GM18858 (cell line): Measurements from ENCODE around the gene RPL4.
"Not testable (repeated sequence)": the region's sequence is repeated elsewhere in the genome, so short reads cannot be mapped to it uniquely, and the experiment has no call there.

Experiments
- ATAC-seq: cut with Tn5 transposase; IDR thresholded peaks from one replicate; pipeline ENCODE4 v1.9.1; 2021; ENCODE audit not compliant: unreplicated experiment

Gene RPL4

GRCh38 chr15:66504563-66505429, at the start of gene RPL4, which contains the start of gene ZWILCH:
Gene RPL4 (minus strand): TSS chr15:66504855. CDS start chr15:66504790, 65 bp downstream.
Gene ZWILCH (plus strand): TSS chr15:66505326. CDS start chr15:66505339, 13 bp downstream.
- ATAC-seq = peak; percentile 43

GRCh38 chr15:66545255-66545654, 40.6 kb upstream of the RPL4 start:
- no peak for ATAC-seq

- ATAC-seq = no peak
These were observed 38.2 kb upstream of the RPL4 start for GRCh38 chr15:66542896-66543295.

- ATAC-seq = no peak
These were observed 30.4 kb upstream of the RPL4 start for GRCh38 chr15:66535056-66535455.

GRCh38 chr15:66524838-66525237, 20.2 kb upstream of the RPL4 start:
- ATAC-seq = no peak

GRCh38 chr15:66523926-66524325, 19.3 kb upstream of the RPL4 start:
- ATAC-seq = no peak

- ATAC-seq = no peak
These were observed 11.3 kb upstream of the RPL4 start for GRCh38 chr15:66515901-66516322.

GRCh38 chr15:66514586-66514985, 9.9 kb upstream of the RPL4 start:
- ATAC-seq = no peak

GRCh38 chr15:66508293-66508883, 3.7 kb upstream of the RPL4 start:
- ATAC-seq = no peak

GRCh38 chr15:66505818-66506217, 1.2 kb upstream of the RPL4 start:
- no peak for ATAC-seq

- no peak for ATAC-seq
These were observed 766 bp upstream of the RPL4 start for GRCh38 chr15:66505430-66505811.

- ATAC-seq = no peak
These were observed 684 bp downstream of the RPL4 start for GRCh38 chr15:66503780-66504562.

GRCh38 chr15:66503041-66503648, 1.5 kb downstream of the RPL4 start:
- not testable (repeated sequence) for ATAC-seq

- no peak for ATAC-seq
These were observed 2.2 kb downstream of the RPL4 start for GRCh38 chr15:66502491-66502890.

- ATAC-seq = not testable (repeated sequence)
These were observed 4.3 kb downstream of the RPL4 start for GRCh38 chr15:66500346-66500745.

GRCh38 chr15:66498501-66499386, 5.9 kb downstream of the RPL4 start:
- no peak for ATAC-seq

- peak; percentile 75 for ATAC-seq
These were observed 6.9 kb downstream of the RPL4 start, which contains the start of gene SNAPC5 for GRCh38 chr15:66497502-66498455. Gene SNAPC5 (minus strand): TSS chr15:66497762. CDS start chr15:66497731, 31 bp downstream.

GRCh38 chr15:66496951-66497501, 7.6 kb downstream of the RPL4 start:
- ATAC-seq = no peak

- no peak for ATAC-seq
These were observed 10.4 kb downstream of the RPL4 start for GRCh38 chr15:66494262-66494661.
